ENCODE measurements around the gene SYT9.

The SYT9 gene

GRCh38 chr11:7278314-7278917 lies 26.7 kb downstream of the SYT9 start:
- Histone ChIP-seq H3K4me1 (ENCODE audit: low read length) (no peaks in the 10 kb centered on the region), H3K27ac (ENCODE audit: low read length) (no peak overlapping the region), H3K9me3 (ENCODE audit: insufficient read depth, low read length) (no peaks in the 10 kb centered on the region), H3K4me2 (ENCODE audit: low read length) (peak overlapping the region; percentile 12; the same call in 1 of the 2 replicates), H4K20me1 (ENCODE audit: insufficient read depth, low read length) (no peaks in the 10 kb centered on the region), H3K9ac (ENCODE audit: low read length) (no peak overlapping the region), H2AFZ (ENCODE audit: low read depth, low read length) (no peak overlapping the region; the same call in 1 of the 2 replicates), H3K79me2 (ENCODE audit: low read length) (no peaks in the 10 kb centered on the region), H3K36me3 (replicated peaks; ENCODE audit: low read depth, low read length) (no peaks in the 10 kb centered on the region), H3K4me3 (ENCODE audit: low read length) (no peak overlapping the region), H3K27me3 (ENCODE audit: low read depth, low read length) (no peaks in the 10 kb centered on the region)
- TF ChIP-seq, protein P1, sequence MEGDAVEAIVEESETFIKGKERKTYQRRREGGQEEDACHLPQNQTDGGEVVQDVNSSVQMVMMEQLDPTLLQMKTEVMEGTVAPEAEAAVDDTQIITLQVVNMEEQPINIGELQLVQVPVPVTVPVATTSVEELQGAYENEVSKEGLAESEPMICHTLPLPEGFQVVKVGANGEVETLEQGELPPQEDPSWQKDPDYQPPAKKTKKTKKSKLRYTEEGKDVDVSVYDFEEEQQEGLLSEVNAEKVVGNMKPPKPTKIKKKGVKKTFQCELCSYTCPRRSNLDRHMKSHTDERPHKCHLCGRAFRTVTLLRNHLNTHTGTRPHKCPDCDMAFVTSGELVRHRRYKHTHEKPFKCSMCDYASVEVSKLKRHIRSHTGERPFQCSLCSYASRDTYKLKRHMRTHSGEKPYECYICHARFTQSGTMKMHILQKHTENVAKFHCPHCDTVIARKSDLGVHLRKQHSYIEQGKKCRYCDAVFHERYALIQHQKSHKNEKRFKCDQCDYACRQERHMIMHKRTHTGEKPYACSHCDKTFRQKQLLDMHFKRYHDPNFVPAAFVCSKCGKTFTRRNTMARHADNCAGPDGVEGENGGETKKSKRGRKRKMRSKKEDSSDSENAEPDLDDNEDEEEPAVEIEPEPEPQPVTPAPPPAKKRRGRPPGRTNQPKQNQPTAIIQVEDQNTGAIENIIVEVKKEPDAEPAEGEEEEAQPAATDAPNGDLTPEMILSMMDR (IDR thresholded peaks at IDR 0.05; ENCODE audit: low read depth, low read length): peak; percentile 82
- no peak for TF ChIP-seq EZH2phosphoT487 (IDR thresholded peaks at IDR 0.05; ENCODE audit: low read depth)

DNA sequence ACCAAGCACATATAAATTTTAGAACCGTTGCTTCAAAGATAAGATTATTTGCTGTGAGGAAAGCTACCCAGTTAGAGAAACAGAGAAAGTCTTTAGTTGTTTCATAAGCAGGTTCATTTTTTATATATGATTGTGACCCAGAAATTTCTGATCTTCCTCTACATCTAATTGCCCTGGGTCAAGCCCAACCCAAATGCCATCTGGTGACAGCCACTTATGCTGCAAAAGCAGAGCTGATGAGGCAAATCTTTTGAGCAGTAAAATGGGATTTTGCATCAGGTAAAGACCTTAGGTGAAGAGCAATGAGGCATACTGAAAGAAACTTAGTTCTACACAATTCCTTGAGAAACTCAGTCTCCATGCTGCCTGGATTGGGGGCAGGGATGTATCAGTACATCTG lies 28.0 kb downstream of the SYT9 start:
- Histone ChIP-seq H2AFZ (ENCODE audit: low read depth, low read length) (no peak overlapping the region), H3K27ac (ENCODE audit: low read length) (no peak overlapping the region), H3K4me2 (ENCODE audit: low read length) (no peak overlapping the region), H3K4me3 (ENCODE audit: low read length) (no peak overlapping the region), H3K9me3 (ENCODE audit: insufficient read depth, low read length) (no peaks in the 10 kb centered on the region), H3K36me3 (replicated peaks; ENCODE audit: low read depth, low read length) (no peaks in the 10 kb centered on the region), H3K79me2 (ENCODE audit: low read length) (no peaks in the 10 kb centered on the region), H3K27me3 (ENCODE audit: low read depth, low read length) (no peaks in the 10 kb centered on the region), H4K20me1 (ENCODE audit: insufficient read depth, low read length) (no peaks in the 10 kb centered on the region), H3K4me1 (ENCODE audit: low read length) (no peaks in the 10 kb centered on the region), H3K9ac (ENCODE audit: low read length) (no peak overlapping the region)
- TF ChIP-seq, protein P1 (IDR thresholded peaks at IDR 0.05; ENCODE audit: low read depth, low read length): no peak
- TF ChIP-seq EZH2phosphoT487 (IDR thresholded peaks at IDR 0.05; ENCODE audit: low read depth): no peak

- H3K4me1 ChIP-seq (ENCODE audit: low read length): no peaks in the 10 kb centered on the region
- no peak overlapping the region for H2AFZ ChIP-seq (ENCODE audit: low read depth, low read length)
- H3K27me3 ChIP-seq (ENCODE audit: low read depth, low read length): no peaks in the 10 kb centered on the region
- no peaks in the 10 kb centered on the region for H3K79me2 ChIP-seq (ENCODE audit: low read length)
- TF ChIP-seq, protein P1 (IDR thresholded peaks at IDR 0.05; ENCODE audit: low read depth, low read length): no peak
- TF ChIP-seq EZH2phosphoT487 (IDR thresholded peaks at IDR 0.05; ENCODE audit: low read depth): no peak
- H4K20me1 ChIP-seq (ENCODE audit: insufficient read depth, low read length): no peaks in the 10 kb centered on the region
- no peak overlapping the region for H3K27ac ChIP-seq (ENCODE audit: low read length)
- H3K4me2 ChIP-seq (ENCODE audit: low read length): no peak overlapping the region
- H3K9ac ChIP-seq (ENCODE audit: low read length): no peak overlapping the region
- H3K36me3 ChIP-seq (replicated peaks; ENCODE audit: low read depth, low read length): no peaks in the 10 kb centered on the region
- no peak overlapping the region for H3K4me3 ChIP-seq (ENCODE audit: low read length)
- 0 out of 2 replicates have a peak, but pooled peaks cover 4% of the 10 kb centered on the region for H3K9me3 ChIP-seq (ENCODE audit: insufficient read depth, low read length)
Measured at GRCh38 chr11:7281079-7281478, 29.4 kb downstream of the SYT9 start.

DNA sequence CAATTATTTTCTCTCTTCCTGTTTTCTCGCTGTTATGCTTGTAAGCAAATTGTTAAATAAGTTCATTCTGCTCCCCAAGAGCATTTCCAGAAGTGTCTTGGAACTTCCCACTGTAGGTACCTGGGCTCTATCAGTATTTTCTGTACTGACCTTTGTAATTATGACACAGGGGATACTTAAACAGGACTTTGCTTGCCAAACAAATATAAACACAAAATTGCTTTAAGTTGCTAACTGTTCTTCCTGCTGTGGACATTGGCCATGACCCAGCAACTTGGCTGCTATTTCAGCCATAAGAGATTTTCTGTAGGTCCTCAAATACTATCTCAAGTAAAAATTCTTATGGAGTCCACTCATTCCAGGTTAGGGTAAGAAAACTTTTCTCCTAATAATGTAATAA lies 30.1 kb downstream of the SYT9 start:
- Histone ChIP-seq H3K9me3 (ENCODE audit: insufficient read depth, low read length) (0 out of 2 replicates have a peak, but pooled peaks cover 4% of the 10 kb centered on the region), H3K27me3 (ENCODE audit: low read depth, low read length) (no peaks in the 10 kb centered on the region), H3K27ac (ENCODE audit: low read length) (no peak overlapping the region), H3K4me3 (ENCODE audit: low read length) (no peak overlapping the region), H3K79me2 (ENCODE audit: low read length) (no peaks in the 10 kb centered on the region), H3K36me3 (replicated peaks; ENCODE audit: low read depth, low read length) (no peaks in the 10 kb centered on the region), H2AFZ (ENCODE audit: low read depth, low read length) (no peak overlapping the region), H3K4me1 (ENCODE audit: low read length) (no peaks in the 10 kb centered on the region), H3K9ac (ENCODE audit: low read length) (no peak overlapping the region), H3K4me2 (ENCODE audit: low read length) (no peak overlapping the region), H4K20me1 (ENCODE audit: insufficient read depth, low read length) (no peaks in the 10 kb centered on the region)
- TF ChIP-seq EZH2phosphoT487 (IDR thresholded peaks at IDR 0.05; ENCODE audit: low read depth): no peak
- TF ChIP-seq, protein P1 (IDR thresholded peaks at IDR 0.05; ENCODE audit: low read depth, low read length): no peak
